ENCODE results near the gene CDH19. TPM values are rescaled to one million over a fixed set of nuclear protein-coding genes. Genes with fewer than 3 reads are reported as not detected.

The CDH19 gene
- not detected for polyA plus RNA-seq (2013, experiment 1 of 2; ENCODE audit: insufficient read length)
- polyA plus RNA-seq (2013, experiment 2 of 2; ENCODE audit: insufficient read length), result 0.06 TPM

GRCh38 chr18:66603941-66604627 lies at the start of gene CDH19:
Gene CDH19 (minus strand): TSS chr18:66604090. CDS start chr18:66572204, 31,886 bp downstream.
- no peak for DNase-seq

- no peak for DNase-seq
Observed at GRCh38 chr18:66647671-66648070, 43.8 kb upstream of the CDH19 start.

GRCh38 chr18:66646609-66647008 lies 42.7 kb upstream of the CDH19 start:
- DNase-seq, result peak; percentile 5

GRCh38 chr18:66645983-66646382 lies 42.1 kb upstream of the CDH19 start:
- DNase-seq, result no peak

GRCh38 chr18:66641056-66641455 lies 37.2 kb upstream of the CDH19 start:
- DNase-seq, result no peak

GRCh38 chr18:66640431-66640830 lies 36.5 kb upstream of the CDH19 start:
- peak; percentile 34 for DNase-seq

- DNase-seq, result no peak
Observed at GRCh38 chr18:66638856-66639629, 35.2 kb upstream of the CDH19 start.

- no peak for DNase-seq
Observed at GRCh38 chr18:66635342-66635741, 31.5 kb upstream of the CDH19 start.

GRCh38 chr18:66632756-66633155 lies 28.9 kb upstream of the CDH19 start:
- peak; percentile 43 for DNase-seq

- no peak for DNase-seq
Observed at GRCh38 chr18:66630831-66631230, 26.9 kb upstream of the CDH19 start.

GRCh38 chr18:66623821-66624220 lies 19.9 kb upstream of the CDH19 start:
- DNase-seq, result no peak

- DNase-seq, result no peak
Observed at GRCh38 chr18:66621816-66622576, 18.1 kb upstream of the CDH19 start.

- peak; percentile 8 for DNase-seq
Observed at GRCh38 chr18:66616523-66616983, 12.7 kb upstream of the CDH19 start.

- DNase-seq, result no peak
Observed at GRCh38 chr18:66615176-66615575, 11.3 kb upstream of the CDH19 start.

- no peak for DNase-seq
Observed at GRCh38 chr18:66607632-66608031, 3.7 kb upstream of the CDH19 start.

- no peak for DNase-seq
Observed at GRCh38 chr18:66601649-66602048, 2.2 kb downstream of the CDH19 start.

GRCh38 chr18:66599190-66599589 lies 4.7 kb downstream of the CDH19 start:
- DNase-seq, result no peak

- no peak for DNase-seq
Observed at GRCh38 chr18:66587430-66587829, 16.5 kb downstream of the CDH19 start.

- no peak for DNase-seq
Observed at GRCh38 chr18:66582211-66582610, 21.7 kb downstream of the CDH19 start.

GRCh38 chr18:66575263-66575662 lies 28.6 kb downstream of the CDH19 start:
- DNase-seq, result no peak

- no peak for DNase-seq
Observed at GRCh38 chr18:66571845-66572244, 32.0 kb downstream of the CDH19 start.

- no peak for DNase-seq
Observed at GRCh38 chr18:66566616-66567015, 37.3 kb downstream of the CDH19 start.

- peak; percentile 30 for DNase-seq
Observed at GRCh38 chr18:66564236-66564635, 39.7 kb downstream of the CDH19 start.

Measured in fibroblast of skin of back (primary cell).